Tibial nerve (tissue), 4 donors: ENCODE data around the gene NDUFB10.

Experiments
- EP300 ChIP-seq, 2 donors: sonication (generic); formaldehyde crosslinking; IDR thresholded peaks; one replicate each; pipeline ENCODE4 v1.6.1; 2017; ENCODE audit warnings: antibody characterized with exemption in 2 of 2, mild to moderate bottlenecking in 1 of 2
- POLR2A ChIP-seq, 2 donors: fragments of 450-650 bp; IDR thresholded peaks; one replicate each; pipeline ENCODE4 v1.6.1; 2017; ENCODE audit warnings: antibody characterized with exemption in 2 of 2, mild to moderate bottlenecking in 2 of 2, moderate library complexity in 2 of 2
- TF ChIP-seq, protein P1 (sequence below), 5 experiments: fragments of 200-600 bp in 3 of 5; fragments of 450-650 bp in 2 of 5; sonication (generic) in 3 of 5; IDR thresholded peaks; one replicate each; pipeline ENCODE4 v1.5.1; 2016 to 2019; ENCODE audit warnings: antibody characterized with exemption in 5 of 5, mild to moderate bottlenecking in 3 of 5, moderate library complexity in 2 of 5

DNA sequence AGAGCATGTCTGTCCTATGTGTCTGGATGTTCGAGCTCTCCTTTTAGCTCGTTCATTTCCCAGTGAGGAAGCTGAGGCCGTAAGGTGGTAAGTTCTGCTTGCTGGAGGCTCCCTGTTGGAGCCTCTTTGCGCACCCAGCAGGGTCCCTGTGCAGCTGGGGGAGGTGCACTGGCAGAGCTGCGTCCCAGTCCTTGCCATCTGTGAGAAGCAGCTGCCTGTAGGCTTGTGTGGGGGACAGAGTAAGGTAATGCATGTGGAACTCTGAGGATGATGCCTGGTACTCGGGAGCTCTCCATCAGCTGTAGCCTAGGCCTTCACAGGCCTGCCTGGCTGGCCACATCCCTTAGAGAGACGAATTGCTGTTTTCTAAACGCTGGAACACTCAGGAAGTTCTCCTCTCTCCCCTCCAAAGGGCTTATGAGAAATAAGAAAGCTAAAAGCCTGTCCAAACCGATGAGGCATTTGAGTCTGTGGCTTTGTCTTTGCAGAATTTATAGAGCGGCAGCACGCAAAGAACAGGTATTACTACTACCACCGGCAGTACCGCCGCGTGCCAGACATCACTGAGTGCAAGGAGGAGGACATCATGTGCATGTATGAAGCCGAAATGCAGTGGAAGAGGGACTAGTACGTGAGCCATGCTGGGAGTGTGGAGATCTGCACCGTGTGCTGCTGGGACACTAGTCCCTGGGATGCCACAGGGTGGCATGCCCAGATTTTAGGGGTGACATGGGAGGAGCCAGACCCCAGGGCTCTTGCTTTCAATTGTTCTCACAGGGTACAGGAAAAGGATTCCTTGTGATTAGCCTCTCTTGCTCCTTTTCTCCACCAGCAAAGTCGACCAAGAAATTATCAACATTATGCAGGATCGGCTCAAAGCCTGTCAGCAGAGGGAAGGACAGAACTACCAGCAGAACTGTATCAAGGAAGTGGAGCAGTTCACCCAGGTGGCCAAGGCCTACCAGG lies 1.6 kb downstream of the NDUFB10 start:
- TF ChIP-seq, protein P1, sequence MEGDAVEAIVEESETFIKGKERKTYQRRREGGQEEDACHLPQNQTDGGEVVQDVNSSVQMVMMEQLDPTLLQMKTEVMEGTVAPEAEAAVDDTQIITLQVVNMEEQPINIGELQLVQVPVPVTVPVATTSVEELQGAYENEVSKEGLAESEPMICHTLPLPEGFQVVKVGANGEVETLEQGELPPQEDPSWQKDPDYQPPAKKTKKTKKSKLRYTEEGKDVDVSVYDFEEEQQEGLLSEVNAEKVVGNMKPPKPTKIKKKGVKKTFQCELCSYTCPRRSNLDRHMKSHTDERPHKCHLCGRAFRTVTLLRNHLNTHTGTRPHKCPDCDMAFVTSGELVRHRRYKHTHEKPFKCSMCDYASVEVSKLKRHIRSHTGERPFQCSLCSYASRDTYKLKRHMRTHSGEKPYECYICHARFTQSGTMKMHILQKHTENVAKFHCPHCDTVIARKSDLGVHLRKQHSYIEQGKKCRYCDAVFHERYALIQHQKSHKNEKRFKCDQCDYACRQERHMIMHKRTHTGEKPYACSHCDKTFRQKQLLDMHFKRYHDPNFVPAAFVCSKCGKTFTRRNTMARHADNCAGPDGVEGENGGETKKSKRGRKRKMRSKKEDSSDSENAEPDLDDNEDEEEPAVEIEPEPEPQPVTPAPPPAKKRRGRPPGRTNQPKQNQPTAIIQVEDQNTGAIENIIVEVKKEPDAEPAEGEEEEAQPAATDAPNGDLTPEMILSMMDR (IDR thresholded peaks at IDR 0.05), result no peak
- TF ChIP-seq EP300 (IDR thresholded peaks at IDR 0.05) (no peak), POLR2A (IDR thresholded peaks at IDR 0.05) (no peak)
